AG20443 (cell line): Measurements from ENCODE around the gene RNASEH2B.

Experiments used
- DNase-seq: peaks from one replicate; pipeline ENCODE4 v3.0.0; 2012; ENCODE audit warnings: low spot score, mixed read lengths

The RNASEH2B gene

DNA sequence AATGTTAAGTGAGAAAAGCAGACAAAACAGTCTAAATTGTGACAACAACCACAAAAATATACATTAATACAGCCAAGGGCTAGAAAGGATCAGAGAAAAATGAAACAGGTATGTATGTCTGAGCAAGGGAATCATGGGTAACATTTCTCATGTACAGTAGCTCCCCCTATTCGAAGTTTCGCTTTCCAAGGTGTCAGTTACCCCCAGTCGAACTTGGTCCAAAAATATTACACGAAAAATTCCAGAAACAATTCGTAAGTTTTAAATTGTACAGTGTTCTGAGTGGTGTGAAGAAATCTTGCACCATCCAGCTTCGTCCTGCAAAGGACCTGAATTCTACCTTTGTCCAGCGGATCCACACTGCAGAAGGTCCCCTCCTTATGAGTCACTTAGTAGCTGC is 1.8 kb upstream of the RNASEH2B start:
- no peak for DNase-seq

- no peak for DNase-seq
These were observed 1.2 kb upstream of the RNASEH2B start for GRCh38 chr13:50908371-50908770.

GRCh38 chr13:50910485-50910805 is 854 bp downstream of the RNASEH2B start:
- DNase-seq = peak; percentile 63

GRCh38 chr13:50911081-50911631 is 1.6 kb downstream of the RNASEH2B start:
- no peak for DNase-seq

- DNase-seq = peak; percentile 78
These were observed 2.6 kb downstream of the RNASEH2B start for GRCh38 chr13:50911937-50912795.

GRCh38 chr13:50912851-50913250 is 3.3 kb downstream of the RNASEH2B start:
- no peak for DNase-seq

DNA sequence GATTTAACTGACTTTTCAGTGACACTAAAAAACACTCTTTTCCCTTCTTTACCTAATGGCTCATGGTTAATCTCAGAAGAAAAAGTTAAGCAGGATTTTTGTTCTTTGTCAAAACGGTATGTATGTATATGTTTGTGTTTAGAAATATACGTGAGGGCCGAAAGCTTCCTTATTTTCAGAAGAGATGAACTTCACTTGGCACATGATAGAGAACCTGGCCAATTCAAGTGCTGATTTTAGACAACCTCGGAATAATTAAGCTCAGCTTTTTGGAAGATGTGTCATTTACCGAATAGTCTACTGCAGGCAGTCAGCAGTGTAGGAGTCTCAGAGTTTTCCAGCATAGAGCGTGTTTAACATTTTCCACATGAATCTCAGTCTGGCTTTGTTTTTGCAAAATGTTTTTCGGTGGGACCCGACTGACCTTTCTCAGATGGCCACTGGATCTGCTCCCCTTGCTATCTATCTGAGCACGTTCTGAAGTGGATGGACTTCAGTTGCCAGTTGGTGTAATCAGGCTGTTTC is 4.6 kb downstream of the RNASEH2B start:
- DNase-seq = peak; percentile 24

DNA sequence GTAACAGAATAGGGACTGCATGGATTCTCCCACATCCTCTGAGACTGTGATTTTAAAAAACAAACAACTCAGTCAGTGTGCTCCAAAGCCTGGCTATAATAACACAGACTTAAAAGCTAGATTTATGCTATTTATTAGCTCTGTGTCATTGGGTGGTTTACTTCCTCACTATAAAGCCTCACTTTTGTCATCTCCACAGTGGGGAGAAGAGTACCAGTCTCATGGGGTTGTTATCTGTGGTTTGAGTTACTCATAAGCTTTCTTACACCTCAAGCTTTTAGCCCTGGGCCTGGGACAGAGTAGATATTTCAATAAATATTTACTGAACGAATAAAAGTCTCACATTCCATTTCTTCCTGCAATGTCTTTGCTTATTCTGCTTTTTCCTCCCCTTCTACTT is 5.3 kb downstream of the RNASEH2B start:
- DNase-seq = no peak

DNA sequence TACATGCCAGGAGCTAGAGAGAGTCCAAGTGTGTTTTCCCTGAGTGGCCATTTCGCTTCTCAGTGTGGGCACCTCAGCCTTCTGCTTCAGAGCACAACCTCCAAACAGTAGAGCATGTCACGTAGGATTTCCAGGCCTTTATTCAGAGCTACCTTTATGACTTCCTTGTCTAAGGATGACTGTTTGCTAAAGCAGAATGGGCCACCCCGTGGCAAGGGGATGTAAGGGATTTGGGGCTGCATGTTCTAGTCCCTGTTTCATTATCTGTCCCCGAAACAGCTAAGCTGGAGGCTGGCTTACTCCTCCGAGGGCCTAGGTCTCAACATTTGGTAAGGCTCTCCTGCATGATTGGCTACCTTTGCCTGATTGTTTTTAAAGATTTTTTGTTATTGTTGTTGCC is 6.0 kb downstream of the RNASEH2B start:
- DNase-seq = no peak

DNA sequence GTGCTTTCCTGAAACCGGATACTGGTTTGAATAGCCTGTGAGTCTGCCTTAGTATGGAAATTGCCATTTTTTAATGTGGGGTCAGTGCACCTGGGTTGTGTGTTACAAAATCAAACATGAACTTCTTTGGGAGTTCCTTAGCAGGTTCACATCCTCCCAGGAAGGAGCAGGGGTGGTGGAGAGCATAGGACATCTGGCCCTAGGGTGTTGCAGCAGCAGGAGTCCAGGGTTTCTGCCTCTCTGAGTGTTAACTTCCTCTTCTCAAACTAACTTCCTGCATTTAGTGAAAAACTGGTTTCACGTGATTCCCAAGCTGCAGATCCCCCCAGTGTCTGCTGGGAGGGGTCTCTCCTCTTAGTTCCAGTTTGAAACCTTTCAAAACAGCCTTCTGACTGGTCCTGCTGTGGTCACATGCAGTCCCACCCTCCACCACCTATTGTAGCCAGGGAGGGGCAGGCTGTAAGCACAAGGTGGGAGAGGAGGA is 7.2 kb downstream of the RNASEH2B start:
- DNase-seq = no peak

- no peak for DNase-seq
These were observed 8.0 kb downstream of the RNASEH2B start for GRCh38 chr13:50917572-50917971.

DNA sequence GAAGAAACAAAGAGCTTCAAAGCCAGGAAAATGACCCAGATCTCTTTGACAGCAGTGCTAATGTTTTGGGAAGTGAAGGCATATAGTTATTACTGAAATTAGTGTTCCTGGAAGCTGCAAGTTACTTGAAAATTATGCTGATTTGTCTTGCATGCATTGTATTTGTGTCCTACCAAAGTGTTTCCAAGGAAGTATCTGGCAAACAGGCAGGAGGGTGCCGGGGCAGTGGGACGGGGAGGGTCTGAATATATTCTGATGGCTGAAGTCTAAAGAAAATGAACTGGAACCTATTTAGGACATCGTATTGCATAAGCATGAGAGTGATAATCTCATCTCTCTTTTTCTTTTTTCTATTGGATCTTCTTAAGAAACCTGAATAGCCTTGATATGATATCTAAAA is 9.0 kb downstream of the RNASEH2B start:
- no peak for DNase-seq

DNA sequence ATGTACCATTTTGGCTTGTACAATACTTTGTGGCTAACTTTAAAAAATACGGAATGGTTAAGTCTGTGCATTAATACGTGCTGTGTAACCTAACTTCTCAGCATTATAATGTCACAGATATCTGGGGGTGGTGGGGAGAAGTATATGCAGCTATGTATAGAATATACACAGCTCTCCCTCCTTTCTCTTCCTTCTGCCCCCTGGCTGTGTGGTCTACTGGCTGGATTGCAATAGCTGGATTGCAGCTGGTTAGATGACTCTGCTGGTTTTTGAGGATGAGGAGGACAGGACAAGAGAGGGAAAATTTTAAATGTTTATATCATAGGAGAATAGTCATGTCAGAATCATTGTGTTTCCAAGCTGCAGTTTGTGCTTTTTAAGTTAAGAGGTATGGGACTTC is 9.7 kb downstream of the RNASEH2B start:
- no peak for DNase-seq

DNA sequence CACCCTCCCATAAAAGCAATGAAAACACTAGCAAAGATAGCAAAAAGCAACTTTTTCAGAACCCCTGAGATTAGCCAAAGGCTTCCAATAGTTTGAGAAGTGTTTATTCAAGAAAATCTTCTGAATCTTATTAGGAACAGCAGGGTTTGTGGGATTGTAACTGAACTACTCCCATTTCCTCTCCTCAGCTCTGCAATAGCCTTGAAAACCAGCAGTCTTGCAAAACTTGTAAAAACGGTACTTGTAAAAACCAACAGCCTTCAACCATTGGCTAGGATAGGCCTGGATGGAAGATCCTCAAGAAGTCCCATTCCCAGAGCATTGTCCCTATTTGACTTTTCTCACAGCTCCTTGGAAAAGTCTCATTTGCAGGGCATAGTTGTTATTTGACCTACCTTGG is 12.1 kb downstream of the RNASEH2B start:
- no peak for DNase-seq

- DNase-seq = no peak
These were observed 13.7 kb downstream of the RNASEH2B start for GRCh38 chr13:50923272-50923671.

DNA sequence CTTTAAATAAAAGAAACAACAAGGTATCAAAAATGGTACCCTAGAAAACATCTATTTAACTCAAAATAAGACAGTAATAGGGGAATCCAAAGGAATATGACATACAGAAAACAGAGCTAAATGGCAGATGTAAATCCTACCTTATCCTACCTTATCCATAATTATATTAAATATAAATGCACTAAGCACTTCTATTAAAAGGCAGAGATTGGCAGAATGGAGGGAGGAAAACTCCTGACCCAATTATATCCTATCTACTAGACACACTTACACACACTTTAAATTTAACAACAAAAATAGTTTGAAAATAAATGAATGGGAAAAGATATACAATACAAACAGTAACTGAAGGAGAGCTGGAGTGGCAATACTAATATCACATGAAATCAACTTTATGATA is 14.4 kb downstream of the RNASEH2B start:
- DNase-seq = no peak

DNA sequence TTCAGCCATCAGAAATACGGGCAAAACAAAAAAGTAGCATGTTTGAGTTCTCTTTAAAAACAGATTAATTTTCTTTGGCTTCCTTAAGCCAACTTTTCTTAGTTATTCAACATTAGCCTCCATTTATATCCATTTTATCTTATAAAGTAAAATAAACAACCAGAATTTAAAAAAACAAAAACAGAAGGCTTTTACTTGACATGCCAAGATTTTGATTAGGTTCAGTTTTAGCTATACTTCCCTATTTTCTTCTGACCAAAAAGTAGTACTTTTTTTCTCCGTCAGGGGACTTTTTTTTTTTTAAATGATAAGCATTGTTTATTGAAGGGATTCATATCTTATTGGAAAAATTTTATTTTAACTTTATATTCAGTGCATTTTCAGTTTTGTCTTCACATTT is 18.1 kb downstream of the RNASEH2B start:
- DNase-seq = no peak

- DNase-seq = no peak
These were observed 18.5 kb downstream of the RNASEH2B start for GRCh38 chr13:50928102-50928501.

DNA sequence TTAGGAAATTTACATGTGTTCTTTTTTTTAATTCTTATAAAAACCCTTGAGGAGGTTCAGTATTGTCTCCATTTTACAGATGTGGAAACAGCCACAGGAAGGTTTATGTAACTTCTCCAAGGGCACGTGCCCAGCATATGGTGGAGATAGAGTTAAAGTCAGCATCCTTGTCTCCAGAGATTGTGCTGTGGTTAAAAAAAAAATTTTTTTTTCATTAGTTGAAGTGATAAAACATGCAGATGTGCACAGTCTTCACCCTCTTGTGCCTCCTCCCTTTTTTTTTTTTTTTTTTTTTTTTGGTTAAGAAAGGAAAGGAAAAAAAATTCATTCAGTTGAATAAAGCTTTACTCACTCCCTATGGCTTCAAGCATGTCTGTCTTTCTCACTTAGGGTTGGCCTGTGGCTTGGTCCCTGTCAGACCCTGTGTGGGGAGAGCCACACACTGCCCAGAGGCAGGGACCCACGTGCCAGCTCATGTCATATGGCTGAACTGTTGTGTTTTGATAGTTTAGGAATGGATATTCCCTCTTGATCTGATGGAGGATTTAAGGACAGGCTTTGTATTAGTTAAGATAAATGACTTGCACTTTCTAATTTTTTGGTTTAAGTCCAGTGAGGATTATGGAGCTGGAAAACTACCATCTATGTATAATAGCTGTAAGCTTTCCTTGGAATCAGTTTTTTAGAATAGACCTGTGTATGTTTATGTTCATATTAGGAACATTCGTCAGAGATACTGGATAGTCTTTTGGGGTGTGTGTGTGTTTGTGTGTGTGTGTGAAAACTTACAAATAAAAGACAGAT is 19.3 kb downstream of the RNASEH2B start:
- no peak for DNase-seq

- DNase-seq = no peak
These were observed 22.5 kb downstream of the RNASEH2B start for GRCh38 chr13:50932091-50932490.

DNA sequence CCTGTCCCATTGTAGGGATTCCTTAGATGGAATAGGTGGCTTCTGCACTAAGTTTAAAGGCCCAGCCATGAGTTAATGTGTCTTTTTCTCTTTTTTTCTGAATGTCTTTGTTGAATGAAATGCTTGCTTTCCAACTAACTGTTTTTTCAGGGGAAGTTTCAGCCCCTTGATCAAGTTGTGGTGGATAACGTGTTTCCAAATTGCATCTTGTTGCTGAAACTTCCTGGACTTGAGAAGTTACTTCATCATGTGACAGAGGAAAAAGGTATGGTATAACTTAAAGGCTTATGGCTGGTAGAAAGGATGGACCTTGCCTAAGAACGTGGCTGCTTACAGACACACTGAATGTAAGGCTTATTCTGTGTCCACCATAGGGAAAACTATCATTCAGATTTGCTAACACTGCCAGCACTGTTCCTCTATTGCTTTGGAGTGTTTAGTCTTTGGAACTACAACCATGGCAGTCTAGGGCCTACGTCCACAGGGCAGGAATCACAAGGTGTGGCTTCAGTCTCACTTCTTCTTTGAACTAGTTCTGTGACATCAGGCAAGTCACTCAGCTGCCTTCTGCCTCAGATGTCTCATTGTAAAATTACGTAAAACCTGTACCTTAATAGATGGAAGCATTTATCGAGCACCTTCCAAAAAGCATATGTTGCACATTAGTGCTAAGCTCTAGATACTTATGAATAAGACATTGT is 25.3 kb downstream of the RNASEH2B start:
- no peak for DNase-seq

- DNase-seq = no peak
These were observed 27.1 kb downstream of the RNASEH2B start for GRCh38 chr13:50936679-50937078.
